ENCODE measurements around the gene MARVELD1.

DNA sequence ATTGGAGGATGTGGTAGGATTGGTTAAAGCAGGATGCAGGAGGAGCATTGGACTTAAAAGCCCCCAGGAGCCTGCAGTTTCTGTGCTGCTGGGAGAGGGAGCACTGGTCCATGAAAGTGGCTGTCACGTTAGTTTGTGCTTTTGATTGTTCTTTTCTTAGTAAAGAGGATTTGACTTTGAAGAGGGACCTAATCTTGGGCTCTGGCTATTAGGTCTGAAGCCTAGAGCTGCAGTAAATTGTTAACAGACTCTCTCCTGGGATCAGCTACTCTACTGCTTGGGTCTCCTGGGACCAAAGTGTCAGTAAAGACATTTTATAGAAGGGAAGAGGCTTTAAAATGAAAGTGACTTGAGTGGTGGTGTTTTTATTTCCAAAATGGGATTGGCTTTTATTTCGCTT, 27.1 kb downstream of the MARVELD1 start:
- TF ChIP-seq POLR2A (IDR thresholded peaks at IDR 0.05; ENCODE audit: low read depth, low read length) (no peak), POLR2AphosphoS5 (IDR thresholded peaks at IDR 0.05; ENCODE audit: low read depth, low read length) (no peak), TAF1 (IDR thresholded peaks at IDR 0.05; ENCODE audit: borderline replicate concordance, low read depth, low read length) (no peak)

All from GM12892 (cell line).